T-helper 1 cell (primary cell): Measurements from ENCODE around the gene HM13.
"Not testable (repeated sequence)": the region's sequence is repeated elsewhere in the genome, so short reads cannot be mapped to it uniquely, and the experiment has no call there.

Source experiments
- DNase-seq, 5 donors: peaks; one replicate each; pipeline ENCODE4 v3.0.0-alpha.2; 2012 to 2020

HM13 gene

DNA sequence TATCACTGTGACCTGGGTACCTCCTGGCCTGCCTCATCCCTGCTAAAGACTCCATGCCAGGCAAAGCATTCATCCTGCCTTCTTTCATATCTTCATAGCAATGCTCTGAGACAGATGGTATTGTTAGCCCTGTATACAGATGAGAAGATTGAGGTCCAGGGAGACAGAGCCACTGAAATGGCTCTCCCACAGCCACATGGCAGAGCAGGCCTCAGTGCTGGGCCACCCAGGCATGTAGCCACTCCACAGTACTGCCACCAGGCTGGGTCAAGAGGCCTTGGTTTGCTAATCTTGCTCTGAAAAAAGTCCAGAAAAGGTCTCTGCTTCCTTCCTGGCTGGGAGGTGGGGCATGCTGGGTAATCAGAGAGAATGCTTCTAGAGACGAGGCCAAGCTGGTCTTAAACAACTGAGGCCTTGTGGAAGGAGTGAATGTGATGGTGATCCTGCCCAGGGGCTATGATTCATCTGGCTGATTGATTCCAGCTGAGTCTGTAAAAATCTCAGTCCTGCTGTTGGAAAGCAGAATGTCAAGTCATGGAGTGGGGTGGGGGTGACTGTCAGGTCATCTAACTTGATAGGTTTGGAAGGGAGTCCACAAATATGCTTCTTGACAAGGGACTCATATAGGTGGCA, 29.8 kb downstream of the HM13 start:
- DNase-seq, result no peak

DNA sequence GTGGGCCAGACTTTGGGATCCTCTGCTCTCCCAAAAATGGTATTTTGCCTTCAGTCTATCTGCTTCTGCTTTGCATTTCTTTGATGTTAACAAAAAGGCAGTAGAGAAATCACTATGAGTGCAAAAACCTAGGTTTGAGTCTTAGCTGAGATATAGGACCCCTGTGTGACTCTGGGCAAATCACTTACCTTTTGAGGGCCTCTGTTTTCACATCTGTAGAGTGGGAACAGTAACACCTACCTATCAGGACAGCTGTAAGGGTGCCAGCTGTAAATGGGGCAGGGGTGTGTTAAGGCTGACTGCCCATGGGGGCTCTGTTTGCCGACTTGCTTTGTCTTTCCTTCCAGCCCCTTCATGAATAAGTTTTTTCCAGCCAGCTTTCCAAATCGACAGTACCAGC, 30.4 kb downstream of the HM13 start:
- DNase-seq, result no peak

DNA sequence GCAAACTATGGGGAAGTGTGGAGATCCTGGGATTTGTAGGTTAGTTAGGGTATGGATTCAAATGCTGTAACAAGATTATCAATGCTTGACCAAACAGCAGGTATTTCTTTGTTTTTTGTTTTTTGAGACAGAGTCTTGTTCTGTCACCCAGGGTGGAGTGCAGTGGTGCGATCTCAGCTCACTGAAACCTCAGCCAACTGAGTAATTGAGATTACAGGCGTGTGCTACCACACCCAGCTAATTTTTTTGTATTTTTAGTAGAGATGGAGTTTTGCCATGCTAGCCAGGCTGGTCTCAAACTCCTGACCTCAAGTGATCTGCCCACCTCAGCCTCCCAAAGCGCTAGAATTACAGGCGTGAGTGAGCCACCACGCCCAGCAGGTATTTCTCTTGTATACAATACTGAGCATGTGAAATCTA, 31.4 kb downstream of the HM13 start:
- not testable (repeated sequence) for DNase-seq

DNA sequence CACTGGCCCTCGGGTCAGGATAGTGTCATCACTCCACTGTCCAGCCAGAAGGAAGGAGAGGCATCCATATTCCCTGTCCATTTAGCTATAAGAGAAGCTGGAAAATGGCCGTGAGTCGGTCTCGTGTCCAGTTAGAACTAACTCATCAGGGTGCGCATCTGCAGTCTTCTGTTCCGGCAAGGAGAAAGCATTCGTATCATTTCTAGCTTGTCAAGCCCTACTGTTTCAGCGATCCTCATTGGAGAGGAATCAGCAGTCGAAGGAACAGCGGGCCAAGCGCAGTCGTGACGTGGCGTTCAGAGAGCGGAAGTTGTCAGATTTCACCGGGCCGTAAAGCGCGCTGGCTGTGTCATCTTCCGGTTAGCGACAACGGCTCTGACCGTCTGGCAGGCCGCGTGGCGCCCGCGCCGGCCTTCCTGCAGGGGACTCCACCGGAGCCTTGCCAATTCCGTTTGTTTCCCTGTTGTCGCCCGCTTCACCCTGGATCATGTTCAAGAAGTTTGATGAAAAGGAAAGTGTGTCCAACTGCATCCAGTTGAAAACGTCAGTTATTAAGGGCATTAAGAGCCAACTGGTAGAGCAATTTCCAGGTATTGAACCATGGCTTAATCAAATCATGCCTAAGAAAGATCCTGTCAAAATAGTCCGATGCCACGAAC, 32.9 kb downstream of the HM13 start:
- DNase-seq, result peak; percentile 56 to 86 (median 73)

DNA sequence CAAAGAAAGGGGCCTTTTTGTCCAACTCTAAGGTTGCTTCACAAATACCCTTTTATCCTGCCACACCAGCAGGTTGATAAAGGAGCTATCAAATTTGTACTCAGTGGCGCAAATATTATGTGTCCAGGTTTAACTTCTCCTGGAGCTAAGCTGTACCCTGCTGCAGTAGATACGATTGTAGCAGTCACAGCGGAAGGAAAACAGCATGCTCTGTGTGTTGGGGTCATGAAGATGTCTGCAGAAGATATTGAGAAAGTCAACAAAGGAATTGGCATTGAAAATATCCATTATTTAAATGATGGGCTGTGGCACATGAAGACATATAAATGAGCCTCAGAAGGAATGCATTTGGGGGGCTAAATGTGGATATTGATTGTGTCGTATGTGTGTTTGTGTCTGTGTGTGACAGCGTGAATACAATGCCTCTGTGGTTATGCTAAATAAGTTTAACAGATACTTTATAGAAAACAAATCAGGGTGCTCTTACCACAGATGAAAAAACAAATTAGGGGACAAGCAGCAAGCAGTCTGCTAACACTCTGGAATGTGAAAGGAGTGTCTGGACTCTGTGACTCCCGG, 33.6 kb downstream of the HM13 start:
- DNase-seq, result no peak

DNA sequence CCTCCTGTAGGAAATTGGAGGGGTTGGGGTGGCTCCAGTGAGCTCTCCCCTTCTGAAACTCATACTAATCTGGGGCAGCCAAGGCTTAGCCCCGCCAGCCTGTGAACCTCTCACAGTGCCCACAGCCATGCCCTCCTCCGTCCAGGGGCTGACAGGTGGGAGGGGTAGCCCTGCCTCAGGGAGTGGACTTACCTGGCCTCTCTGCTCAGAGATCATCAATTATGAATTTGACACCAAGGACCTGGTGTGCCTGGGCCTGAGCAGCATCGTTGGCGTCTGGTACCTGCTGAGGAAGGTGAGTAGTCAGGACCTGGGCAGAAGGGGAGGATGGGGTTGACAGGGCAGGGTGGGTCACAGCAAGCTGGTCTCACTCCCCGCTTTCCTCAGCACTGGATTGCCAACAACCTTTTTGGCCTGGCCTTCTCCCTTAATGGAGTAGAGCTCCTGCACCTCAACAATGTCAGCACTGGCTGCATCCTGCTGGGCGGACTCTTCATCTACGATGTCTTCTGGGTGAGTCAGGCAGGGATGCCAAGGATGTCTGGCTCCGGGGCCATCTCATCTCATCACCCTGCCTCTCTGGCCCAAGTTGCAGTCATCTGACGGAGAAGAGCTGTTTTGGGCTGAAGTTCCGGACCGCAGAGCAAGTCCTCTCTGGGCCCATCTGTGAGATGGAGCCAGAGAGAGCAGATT, 34.7 kb downstream of the HM13 start:
- no peak for DNase-seq

DNA sequence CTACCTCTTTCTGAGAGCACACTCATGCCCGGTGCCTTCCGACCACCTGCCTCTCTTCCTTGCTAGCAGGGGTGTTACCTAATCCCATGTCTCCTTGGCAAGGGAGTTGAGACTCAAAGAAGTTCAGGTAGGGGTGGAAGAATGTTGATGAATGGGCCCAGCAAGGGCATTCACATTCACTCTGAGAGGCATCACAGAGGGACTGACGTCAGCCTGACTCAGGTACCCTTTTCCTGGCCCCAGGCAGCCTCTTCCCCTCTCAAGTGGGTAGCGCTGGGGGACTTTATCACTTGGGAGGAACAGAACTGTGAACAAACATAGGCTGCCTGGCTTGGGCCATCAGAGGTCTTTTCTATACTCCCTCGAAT, 35.3 kb downstream of the HM13 start:
- no peak for DNase-seq

DNA sequence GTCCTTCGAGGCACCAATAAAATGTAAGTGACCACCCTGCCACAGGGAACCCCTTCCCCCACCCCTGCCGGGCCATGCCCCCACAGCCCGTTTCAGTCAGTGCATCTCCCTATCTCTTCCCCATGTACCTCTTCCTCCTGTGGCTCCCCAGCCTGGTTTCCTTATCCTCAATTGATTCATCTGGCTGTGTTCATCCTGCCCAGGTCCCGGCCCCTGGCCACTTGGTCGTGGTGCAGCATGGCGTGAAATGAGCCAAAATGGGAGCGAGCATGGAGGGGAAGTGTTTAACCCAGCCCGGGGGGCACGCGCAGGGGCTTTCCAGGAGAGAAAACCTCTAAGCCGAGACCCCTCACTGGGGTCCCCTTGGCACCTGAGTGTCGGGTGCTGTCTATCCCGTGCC, 35.9 kb downstream of the HM13 start:
- DNase-seq, result no peak

DNA sequence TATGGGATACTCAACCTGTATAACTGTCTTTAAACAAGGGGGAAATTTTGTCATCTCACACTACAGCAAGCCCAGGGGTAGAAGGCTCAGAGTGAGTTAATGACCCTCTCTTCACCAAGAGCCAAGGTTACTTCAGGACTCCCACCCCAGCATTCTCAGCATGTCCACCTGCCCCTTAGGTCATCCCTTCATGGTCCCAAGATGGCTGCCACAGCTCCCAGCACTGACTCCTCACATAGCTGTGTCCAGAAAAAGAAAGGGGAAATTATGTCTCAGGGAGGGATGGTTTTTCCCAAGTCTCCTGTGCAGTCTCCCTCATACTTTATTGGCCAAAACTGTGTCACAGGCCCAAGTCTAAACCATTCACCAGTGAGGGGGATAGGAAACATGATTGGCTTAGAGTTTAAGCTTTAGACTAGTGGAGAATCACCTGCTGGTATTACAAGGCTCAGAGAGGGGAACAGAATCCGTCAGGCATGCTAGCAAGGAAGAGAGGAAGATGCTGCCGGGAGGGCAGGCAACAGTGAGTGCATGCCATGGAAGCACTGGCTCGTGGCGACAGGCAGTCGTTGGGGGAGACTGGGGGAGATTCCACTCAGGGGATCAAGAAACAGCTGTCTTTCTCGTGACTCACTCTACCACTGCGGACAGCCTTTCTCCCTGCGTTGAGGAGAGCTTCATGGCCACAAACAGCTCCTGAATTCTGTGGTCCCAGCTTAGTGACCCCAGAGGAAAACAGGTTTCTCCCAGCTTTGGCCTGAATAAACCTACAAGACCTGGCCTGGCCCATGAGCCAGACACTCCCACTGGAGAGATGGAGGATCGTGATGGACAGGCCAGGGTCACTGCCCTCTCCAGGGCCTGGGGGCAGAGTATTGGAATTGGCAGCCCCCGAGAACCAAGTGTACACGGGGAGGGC, 37.2 kb downstream of the HM13 start:
- DNase-seq, result no peak

DNA sequence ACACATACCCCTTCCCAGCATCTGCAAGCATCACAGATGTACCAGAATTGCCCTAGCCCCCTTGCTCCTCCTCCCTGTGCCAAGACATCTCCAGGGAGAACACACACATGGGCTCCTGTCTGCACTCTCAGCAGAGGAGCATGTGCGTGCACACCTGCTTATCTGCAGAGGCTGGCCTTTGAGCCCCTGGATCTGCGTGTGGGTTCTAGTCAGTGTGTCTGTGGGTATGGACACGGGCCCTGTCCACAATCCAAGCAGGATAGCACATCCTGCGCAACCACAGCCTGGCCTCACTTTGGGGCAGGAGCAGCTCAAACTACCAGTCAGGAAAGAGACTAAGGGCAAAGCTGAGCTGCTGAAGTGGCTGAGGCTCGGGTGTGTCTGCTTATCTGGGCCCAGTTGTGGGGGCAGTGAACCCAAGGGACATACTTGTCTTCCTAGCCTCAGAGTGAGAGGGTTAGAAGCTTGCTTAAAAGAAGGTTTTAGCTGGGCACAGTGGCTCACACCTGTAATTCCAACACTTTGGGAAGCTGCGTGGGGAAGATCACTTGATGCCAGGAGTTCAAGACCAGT, 41.0 kb downstream of the HM13 start:
- DNase-seq, result no peak

DNA sequence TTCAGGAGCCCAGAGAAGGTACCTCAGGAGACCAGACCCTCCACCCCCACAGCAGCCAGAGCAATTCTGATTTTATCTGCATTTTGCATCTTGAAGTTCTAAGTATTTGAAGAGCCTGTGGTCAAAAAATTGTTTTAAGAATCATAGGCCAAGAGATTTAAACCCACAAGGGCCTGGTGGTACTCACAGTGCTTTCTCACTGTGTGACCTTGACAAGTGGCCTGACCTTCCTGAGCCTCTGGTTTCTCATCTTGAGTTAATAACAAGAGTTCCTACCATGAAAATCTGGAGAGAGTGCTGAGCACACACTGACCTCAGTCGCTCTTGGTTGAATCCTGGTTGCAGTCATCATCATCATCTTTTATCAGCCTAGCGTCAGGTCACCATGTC, 45.5 kb downstream of the HM13 start:
- no peak for DNase-seq

DNA sequence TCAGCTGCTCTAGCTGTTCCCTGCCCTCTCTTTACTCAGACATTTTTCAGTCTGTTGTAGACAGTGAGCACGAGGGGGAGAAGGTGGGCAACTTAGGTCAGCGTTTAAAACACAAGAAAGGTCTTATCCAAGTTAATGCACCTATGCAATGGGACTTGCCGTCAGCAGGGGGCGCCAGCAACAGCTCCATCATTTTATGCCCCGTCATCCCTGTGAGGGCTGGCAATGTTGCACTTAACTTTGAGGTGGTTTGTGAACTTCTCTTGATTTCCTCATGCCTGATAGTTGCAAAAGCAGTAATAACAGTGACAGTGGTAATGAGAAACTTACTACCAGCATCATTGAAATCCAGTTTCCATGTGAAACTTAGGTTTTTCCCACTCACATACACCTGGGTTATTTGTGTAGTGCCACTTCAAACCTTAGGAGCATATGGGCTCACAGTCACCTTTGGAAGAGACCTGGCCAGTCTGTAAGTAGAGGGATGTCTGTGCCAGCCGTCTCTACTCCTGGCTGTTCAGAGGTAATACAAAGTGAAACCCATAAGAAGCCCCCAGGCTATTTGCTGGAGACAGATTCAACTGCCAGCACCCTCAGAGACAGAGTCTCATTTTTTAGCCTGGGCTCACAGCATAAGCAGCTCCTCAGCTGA, 46.0 kb downstream of the HM13 start:
- peak; percentile 45 to 78 (median 64) for DNase-seq

DNA sequence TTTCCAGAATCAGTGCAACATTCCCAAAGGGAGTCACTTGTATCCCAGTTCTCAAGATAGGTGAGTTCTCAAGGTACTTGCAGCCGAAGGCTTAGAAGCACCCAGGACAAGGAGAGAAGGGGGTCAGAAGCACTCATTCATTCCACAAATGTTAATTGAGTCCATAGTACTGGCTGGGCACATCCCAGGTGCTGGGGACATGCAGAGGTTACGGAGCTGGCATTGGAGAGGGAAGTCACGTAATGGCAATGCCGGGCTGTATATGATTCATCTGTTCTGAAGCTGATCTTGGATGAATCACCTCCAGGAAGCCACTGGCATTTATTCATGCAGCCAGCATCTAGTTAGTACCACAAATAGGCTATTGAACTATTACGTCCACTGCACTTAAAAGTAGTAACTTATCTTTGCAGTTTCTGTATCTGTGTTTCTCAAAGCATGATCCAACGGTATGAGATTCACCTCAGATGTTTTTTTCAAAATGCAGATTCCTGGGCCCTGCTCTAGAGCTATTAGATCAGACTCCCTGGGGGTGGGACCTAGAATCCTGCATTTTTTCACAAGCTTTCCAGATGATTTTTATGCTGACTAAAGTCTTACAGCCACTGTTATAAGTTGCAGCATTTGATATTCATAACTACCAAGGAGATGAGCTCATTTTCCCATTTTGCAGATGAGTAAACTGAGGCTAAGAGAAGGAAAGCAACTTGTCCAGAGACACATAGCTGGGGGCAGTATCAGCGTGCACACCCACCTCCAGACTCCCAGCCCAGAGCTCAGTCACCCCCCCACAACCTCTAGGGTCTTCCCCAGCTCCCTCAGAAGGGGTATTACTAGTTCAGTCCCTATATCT, 46.7 kb downstream of the HM13 start:
- no peak for DNase-seq

DNA sequence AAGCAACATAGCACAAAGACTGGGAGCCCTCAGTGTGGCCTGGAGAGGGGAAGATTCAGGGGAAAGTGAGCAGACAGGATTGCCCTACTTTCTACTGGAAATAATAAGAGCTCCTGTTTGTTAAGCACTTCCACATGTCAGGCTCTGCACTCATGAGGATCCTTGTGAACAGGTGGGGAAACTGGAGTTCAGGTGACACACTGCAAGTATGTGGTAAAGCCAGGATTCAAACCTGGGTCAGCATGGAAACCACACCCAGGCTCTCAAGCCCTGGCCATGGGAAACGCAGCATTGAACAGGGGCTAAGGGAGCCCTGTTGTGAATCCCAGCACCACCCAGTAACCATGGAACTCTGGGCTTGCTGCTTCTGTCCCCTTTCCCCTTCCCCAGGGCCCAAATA, 48.0 kb downstream of the HM13 start:
- DNase-seq, result no peak

DNA sequence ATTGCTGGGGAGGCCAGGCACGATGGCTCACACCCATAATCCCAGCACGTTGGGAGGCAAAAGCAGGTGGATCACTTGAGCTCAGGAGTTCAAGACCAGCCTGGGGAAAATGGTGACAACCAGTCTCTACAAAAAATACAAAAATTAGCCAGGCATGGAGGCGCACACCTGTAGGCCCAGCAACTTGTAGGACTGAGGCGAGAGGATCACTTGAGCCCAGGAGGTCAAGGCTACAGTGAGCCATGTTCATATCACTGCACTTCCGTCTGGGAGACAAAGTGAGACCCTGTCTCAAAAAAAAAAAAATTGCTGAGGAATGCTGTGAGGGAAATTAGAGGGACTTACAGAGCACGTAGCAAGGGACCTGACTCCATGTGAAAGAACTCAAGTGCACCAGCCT, 50.0 kb downstream of the HM13 start:
- DNase-seq, result no peak

DNA sequence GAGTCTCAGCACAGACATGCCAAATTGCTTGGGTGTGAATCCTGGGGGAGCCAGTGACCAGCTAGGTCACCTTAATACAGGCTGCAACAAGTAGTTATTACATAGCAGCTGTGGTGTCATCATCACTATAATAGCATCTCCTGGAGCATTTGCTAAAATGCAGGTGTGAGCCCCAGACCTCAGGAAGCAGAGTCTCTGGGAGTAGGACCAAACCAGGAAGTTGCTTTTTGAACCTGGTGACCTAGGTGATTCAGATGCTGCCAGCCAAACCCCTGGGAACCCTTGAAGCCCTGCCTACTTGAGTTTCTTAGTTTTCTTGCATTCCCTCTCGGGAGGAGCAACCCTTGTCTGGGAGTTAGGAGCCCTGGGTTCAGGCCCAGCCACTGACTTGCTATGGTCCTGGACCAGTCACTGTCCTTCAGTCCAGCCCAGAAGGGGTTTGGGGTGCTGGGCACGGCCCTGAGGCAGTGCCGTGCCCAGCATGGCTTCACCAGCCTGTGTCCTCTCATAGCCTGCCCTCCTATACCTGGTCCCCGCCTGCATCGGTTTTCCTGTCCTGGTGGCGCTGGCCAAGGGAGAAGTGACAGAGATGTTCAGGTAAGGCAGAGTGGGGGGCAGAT, 51.6 kb downstream of the HM13 start:
- DNase-seq, result no peak

DNA sequence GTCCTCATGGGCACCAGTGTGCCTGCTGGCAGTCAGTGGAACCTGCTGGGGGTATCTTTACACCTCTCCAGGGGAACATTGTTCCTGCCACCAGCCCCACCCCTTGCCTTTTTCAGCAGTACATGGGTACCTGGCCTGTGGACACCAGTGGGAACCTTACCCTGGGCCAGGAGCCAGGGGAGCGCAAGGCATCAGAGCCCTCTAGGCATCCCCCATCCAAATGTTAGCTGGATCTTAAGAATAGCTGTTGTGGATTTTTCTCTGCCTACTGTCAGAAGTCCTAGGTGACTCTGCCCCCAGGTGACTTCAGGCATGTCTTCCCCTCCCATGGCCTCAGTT, 52.0 kb downstream of the HM13 start:
- no peak for DNase-seq

DNA sequence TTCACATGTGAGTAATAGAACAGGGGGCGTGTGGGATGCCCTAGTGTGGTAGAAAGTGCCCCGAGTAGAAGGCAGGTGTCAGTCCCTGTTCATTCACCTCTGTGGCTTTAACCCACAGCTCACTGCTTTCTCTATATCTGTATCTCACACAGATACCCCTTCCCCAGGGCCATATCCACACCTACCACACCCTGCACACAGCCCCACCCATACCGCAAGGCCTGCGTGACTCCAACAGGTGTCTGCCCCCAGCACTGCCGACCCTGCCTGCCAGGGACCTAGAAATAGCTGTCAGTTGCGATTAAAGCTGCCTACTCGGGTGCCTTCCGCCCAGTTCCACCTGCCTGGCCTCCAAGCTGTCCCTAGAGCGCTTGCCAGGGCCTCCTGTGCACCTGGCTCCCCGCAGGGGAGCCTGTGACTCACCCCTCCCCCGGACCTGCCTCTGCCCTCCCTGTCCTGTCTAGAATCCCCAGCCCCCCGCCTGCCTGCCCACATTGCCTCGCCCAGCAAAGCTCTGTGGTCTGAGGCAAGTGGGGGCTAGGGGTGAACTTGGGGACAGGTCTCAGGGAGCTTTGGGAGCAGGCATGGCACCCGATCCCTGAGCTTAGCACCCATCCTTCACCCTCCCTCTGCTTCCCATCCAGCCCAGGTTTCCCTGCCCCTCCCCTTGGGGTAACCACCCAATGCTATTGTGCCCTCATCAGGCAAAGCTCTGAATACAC, 52.6 kb downstream of the HM13 start:
- DNase-seq, result no peak

DNA sequence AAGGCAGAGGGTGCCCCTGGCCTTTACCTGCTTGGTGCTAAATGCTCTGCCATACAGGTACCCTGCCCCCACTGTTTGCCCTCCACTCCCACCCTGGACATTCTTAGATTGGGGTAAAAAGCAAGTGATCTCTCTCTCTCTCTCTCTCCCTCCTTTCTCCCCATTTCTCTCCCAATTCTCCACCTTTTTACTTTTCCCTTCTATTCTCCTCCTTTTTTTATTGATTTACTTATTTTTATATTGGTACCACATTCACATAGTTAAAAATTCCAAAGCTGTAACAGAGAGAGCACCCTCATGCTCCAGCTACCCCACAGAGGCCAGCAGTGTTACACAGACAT, 53.1 kb downstream of the HM13 start:
- DNase-seq, result no peak
